Lower leg skin (tissue), 4 donors: ENCODE data around the gene CREG1. TPM values are rescaled to one million over a fixed set of nuclear protein-coding genes. Genes with fewer than 3 reads are reported as not detected.

Source experiments
- DNase-seq, 2 donors: peaks; one replicate each; pipeline ENCODE4 v3.0.0-alpha.2; 2019; ENCODE audit warnings: low spot score in 2 of 2
- H3K4me3 ChIP-seq: fragments of 200-600 bp; sonication (generic); 2 replicates; pipeline ENCODE4 v1.5.1; 2017; ENCODE audit warnings: mild to moderate bottlenecking, low read depth; ENCODE audit not compliant: poor library complexity, severe bottlenecking
- POLR2A ChIP-seq, 2 donors: fragments of 450-650 bp; IDR thresholded peaks; one replicate each; pipeline ENCODE4 v1.6.1; 2016 to 2017; ENCODE audit warnings: antibody characterized with exemption in 2 of 2, mild to moderate bottlenecking in 1 of 2, moderate library complexity in 1 of 2
- WGBS, 2 donors: methylation state at CpG; one replicate each; pipeline ENCODE4 v1.1.5; 2018; 5-methylcytosine and 5-hydroxymethylcytosine counted together
- intact Hi-C: fragments of 100-400 bp; cut with DNase I; formaldehyde crosslinking; loops from one replicate; pipeline ENCODE4 v1.15.0; 2023; ENCODE audit warnings: low total_unique reads
- total RNA-seq, 4 donors: library from RNA; depleted of rRNA; stranded (reverse); fragments of >200 nt; gene quantifications; one replicate each; pipeline ENCODE4 v1.1.0, GENCODE V29; 2016
- TF ChIP-seq, protein P1 (sequence below), 3 donors: fragments of 450-650 bp; IDR thresholded peaks; one replicate each; pipeline ENCODE4 v1.5.1; 2016; ENCODE audit warnings: antibody characterized with exemption in 3 of 3, mild to moderate bottlenecking in 3 of 3, moderate library complexity in 2 of 3

CREG1 gene
- total RNA-seq, 4 donors from 2014 or later, result 196 to 467 (median 339) TPM

DNA sequence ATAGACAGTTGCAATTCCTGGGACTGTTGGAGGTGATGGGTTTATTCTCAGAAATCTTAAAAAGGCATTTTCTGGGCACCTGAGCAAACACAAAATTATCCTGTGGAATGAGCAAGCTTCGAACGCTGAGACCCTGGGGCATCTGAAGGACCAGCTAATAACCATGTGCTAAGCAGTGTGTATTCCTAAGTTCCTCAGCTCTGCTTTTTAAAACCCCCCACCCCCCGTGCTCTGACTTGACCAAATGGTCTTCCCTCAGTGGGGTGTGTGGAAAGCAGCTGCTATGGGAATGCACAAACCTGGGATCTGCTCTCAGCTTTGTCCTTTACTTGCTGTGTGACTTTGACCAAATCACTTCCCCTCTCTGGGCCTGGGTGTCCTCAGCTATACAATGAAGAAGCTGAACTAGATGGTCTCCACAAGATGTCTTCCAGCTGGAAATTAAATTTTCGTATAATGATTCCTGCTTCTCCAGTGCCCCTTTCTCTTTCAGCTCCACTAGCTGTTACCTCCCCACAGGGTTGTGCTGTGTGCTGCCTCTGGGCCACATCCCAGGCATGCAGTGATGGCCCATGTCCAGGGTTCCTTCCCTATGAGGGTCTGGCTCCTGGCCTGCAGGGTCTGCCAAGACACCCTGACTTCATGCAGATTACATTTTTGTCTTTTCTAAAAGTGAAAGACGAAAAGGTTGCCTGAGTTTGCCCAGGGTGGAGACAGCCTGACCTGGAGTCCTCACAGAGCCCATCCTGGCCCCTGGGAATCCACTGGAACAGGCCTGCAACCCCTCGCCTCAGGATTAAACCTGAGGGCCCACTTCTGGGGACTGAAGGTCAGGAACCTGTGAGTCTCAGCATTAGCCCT is 20.4 kb downstream of the CREG1 start:
- TF ChIP-seq, protein P1, sequence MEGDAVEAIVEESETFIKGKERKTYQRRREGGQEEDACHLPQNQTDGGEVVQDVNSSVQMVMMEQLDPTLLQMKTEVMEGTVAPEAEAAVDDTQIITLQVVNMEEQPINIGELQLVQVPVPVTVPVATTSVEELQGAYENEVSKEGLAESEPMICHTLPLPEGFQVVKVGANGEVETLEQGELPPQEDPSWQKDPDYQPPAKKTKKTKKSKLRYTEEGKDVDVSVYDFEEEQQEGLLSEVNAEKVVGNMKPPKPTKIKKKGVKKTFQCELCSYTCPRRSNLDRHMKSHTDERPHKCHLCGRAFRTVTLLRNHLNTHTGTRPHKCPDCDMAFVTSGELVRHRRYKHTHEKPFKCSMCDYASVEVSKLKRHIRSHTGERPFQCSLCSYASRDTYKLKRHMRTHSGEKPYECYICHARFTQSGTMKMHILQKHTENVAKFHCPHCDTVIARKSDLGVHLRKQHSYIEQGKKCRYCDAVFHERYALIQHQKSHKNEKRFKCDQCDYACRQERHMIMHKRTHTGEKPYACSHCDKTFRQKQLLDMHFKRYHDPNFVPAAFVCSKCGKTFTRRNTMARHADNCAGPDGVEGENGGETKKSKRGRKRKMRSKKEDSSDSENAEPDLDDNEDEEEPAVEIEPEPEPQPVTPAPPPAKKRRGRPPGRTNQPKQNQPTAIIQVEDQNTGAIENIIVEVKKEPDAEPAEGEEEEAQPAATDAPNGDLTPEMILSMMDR (IDR thresholded peaks at IDR 0.05), result no peak
- no peak for TF ChIP-seq POLR2A (IDR thresholded peaks at IDR 0.05)
- no peak for DNase-seq
- 80 to 84% methylated on average over 6 of the region's 6 CpGs for WGBS, 2 donors
- intact Hi-C loops, result loop anchor here (10.0 kb wide), 1 partner anchor 268 kb away; no protein-coding TSS in a partner anchor
- H3K4me3 ChIP-seq, result no peak overlapping the region

DNA sequence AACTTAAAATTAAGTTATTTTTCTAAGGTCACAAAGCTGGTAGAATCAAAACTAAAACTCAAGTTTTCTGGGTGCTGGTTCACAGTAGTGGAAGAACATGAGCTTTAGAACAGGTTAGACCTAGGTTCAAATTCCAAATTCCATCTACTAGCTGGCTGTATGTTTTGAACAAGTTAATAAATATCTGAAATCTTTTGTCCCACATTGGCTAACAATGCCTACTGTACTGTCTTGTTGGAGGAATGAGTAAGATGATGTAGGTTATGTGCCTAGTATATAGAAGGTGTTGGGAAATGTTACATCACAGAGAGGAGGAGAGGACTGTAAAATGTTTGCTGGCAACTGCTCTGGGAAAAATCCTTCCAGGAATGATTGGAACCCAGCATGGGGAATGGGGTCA is 21.2 kb downstream of the CREG1 start:
- H3K4me3 ChIP-seq, result no peak overlapping the region
- no peak for DNase-seq
- intact Hi-C loops, result loop anchor here (10.0 kb wide), 1 partner anchor 268 kb away; no protein-coding TSS in a partner anchor
- TF ChIP-seq, protein P1 (IDR thresholded peaks at IDR 0.05), result no peak
- no peak for TF ChIP-seq POLR2A (IDR thresholded peaks at IDR 0.05)

DNA sequence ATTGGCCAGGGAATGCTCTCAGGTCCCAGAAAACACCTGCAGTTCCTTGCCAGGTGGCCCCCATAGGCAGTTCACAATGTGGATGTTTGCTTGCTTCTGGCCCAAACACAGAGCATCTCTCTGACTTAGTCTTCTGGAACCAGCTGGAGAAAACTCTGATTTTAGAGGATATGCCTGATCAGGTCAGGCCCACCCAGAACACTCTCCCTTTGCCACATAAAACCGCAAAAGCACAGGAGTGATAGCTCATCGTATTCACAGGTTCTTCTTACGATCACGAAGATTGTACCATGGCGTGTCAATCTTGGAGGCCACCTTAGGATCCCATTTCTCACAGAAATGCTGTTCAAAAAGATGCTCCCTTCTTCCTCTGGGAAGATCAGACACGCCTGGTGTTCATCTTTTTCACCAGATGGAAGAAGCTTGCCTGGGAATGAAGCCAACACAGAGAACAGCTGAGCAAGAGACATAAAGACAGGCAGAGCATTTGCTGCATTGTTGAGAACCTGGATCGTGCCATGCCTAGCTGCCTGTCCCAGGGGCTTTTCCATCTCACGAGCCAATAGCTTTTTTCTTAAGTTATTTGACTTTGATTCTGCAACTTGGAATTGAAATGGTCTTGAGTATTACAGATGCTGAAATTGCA is 23.6 kb downstream of the CREG1 start:
- WGBS, 2 donors, result 50 to 59% methylated on average over 8 of the region's 8 CpGs
- DNase-seq, result no peak
- intact Hi-C loops, result loop anchor here (10.0 kb wide), 2 partner anchors 265 to 465 kb away; no protein-coding TSS in a partner anchor
- H3K4me3 ChIP-seq, result no peak overlapping the region
- no peak for TF ChIP-seq POLR2A (IDR thresholded peaks at IDR 0.05)
- TF ChIP-seq, protein P1 (IDR thresholded peaks at IDR 0.05), result no peak

DNA sequence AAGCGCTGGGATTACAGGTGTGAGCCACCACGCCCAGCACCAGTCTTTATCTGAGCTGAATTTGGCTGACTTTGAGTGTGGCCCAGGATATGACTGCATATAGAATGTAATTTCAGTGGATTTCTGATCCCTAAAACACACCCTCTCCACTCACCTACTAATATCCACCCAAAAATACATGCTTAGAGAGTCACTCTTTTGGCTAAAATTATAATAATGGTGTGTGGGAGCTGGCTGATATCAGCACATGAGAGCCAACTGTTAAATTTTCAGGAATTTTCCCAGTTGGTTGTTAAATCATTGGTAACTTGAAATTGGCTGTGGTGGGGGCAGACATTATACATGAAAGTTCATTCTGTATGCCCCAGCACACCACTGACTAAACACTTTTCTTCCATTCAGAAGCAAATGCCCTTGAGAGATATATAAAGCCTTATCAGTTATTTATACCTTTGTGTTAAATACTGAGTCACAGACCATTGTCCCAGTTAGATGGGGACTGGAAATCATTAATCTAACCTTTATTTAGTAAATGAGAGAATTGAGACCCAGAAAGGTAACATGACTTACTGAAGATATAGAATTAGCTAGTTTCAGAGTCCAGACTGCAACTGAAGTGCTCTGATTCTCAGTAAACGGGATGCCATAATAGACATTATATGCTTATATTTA is 25.4 kb downstream of the CREG1 start:
- H3K4me3 ChIP-seq, result no peak overlapping the region
- intact Hi-C loops, result loop anchor here (10.0 kb wide), 1 partner anchor 463 kb away; no protein-coding TSS in a partner anchor
- DNase-seq, result no peak
- 90 to 94% methylated on average over 3 of the region's 3 CpGs for WGBS, 2 donors
- no peak for TF ChIP-seq POLR2A (IDR thresholded peaks at IDR 0.05)
- TF ChIP-seq, protein P1 (IDR thresholded peaks at IDR 0.05), result no peak

DNA sequence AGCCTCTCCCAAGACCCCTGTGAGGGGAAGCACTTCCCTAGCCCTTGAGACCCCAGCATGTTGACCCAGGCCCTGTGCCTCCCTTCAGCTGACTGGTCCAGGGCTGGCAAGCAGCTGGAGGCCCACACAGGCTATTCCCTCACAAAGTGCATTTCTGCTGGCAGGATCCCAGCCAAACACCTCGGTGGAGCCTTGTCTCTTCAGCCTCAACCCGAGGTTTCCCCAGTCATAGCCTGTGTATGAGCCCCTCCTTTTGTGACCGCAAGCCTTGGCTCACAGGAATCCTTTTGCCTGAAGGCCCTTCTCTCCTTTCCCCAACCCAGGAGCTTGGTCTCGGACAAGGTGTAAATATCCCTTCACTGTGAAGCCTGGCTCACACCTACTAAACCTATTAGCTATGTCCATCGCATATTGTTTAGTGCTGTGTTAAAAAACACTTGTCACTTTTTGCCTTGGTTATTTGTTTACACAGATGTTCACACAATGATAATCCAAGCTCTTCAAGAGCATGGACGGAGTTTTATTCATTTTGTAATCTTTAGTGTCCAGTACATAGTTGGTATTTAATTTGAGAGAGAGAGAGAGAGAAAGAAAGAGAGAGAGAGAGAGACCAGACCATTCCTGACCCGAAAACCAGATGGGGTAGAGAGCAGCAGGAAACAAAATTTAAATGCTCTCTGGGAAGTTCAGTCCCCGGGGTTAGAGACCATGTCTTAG is 26.7 kb downstream of the CREG1 start:
- intact Hi-C loops, result loop anchor here (10.0 kb wide), 1 partner anchor 462 kb away; no protein-coding TSS in a partner anchor

More for the DNA sequence above, 26.7 kb downstream of the CREG1 start:
- TF ChIP-seq, protein P1 (IDR thresholded peaks at IDR 0.05), result no peak
- TF ChIP-seq POLR2A (IDR thresholded peaks at IDR 0.05), result no peak
- H3K4me3 ChIP-seq, result no peak overlapping the region
- DNase-seq, result no peak
- 61 to 66% methylated on average over 8 of the region's 8 CpGs for WGBS, 2 donors
